22Rv1 (cell line): Measurements from ENCODE around the gene TMEM59L.

ENCODE experiments used
- H3K27ac ChIP-seq: fragments of 450-650 bp; 2 replicates; pipeline ENCODE4 v1.5.1; 2017
- ZFX ChIP-seq: fragments of 450-650 bp; IDR thresholded peaks from 2 replicates; pipeline ENCODE4 v1.6.1; 2017; ENCODE audit warnings: antibody characterized with exemption, borderline replicate concordance
- TF ChIP-seq, protein P1 (sequence below): fragments of 450-650 bp; IDR thresholded peaks from 2 replicates; pipeline ENCODE4 v1.5.1; 2017; ENCODE audit warnings: mild to moderate bottlenecking

The TMEM59L gene

DNA sequence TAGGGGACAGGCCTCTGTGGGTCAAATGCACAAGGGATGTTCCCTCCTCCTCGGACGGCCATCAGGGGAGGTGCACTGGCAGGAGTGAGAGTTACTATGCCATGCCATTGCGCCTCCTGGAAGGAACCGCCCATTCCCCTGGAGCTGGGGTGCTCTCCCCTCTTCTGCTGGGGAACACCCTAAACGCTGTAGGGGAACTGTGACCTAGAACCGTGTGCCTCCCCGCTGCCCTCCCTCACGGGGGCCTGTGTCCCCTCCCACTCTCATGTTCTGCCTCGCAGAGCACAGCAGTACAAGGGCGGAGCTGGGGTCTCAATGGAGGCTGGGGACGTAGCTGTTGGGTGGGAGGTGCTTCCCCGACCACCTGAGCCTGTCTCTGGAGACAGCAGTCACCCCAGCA lies 53.6 kb downstream of the TMEM59L start:
- H3K27ac ChIP-seq: no peak overlapping the region
- TF ChIP-seq, protein P1, sequence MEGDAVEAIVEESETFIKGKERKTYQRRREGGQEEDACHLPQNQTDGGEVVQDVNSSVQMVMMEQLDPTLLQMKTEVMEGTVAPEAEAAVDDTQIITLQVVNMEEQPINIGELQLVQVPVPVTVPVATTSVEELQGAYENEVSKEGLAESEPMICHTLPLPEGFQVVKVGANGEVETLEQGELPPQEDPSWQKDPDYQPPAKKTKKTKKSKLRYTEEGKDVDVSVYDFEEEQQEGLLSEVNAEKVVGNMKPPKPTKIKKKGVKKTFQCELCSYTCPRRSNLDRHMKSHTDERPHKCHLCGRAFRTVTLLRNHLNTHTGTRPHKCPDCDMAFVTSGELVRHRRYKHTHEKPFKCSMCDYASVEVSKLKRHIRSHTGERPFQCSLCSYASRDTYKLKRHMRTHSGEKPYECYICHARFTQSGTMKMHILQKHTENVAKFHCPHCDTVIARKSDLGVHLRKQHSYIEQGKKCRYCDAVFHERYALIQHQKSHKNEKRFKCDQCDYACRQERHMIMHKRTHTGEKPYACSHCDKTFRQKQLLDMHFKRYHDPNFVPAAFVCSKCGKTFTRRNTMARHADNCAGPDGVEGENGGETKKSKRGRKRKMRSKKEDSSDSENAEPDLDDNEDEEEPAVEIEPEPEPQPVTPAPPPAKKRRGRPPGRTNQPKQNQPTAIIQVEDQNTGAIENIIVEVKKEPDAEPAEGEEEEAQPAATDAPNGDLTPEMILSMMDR: no peak
- TF ChIP-seq ZFX: no peak

DNA sequence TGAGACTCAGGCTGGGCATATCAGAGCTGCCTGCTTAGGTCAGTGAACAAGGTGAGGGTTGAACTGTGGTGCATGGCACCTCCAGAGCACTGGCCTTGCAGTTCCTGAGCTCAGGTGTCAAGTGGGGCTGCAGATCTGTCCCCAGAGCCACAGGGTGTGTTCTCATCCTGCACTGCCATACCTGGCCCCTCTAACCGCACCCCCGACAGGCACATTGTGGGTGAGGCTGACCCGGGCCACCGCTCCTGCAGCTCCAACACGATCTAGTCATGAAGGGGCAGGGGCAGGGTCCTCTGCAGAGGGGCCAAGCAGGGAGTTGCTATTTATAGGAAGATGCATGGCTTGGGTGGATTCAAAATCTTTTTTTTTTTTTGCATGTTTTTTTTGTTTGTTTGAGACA lies 54.1 kb downstream of the TMEM59L start:
- TF ChIP-seq ZFX: no peak
- TF ChIP-seq, protein P1: no peak
- H3K27ac ChIP-seq: no peak overlapping the region

DNA sequence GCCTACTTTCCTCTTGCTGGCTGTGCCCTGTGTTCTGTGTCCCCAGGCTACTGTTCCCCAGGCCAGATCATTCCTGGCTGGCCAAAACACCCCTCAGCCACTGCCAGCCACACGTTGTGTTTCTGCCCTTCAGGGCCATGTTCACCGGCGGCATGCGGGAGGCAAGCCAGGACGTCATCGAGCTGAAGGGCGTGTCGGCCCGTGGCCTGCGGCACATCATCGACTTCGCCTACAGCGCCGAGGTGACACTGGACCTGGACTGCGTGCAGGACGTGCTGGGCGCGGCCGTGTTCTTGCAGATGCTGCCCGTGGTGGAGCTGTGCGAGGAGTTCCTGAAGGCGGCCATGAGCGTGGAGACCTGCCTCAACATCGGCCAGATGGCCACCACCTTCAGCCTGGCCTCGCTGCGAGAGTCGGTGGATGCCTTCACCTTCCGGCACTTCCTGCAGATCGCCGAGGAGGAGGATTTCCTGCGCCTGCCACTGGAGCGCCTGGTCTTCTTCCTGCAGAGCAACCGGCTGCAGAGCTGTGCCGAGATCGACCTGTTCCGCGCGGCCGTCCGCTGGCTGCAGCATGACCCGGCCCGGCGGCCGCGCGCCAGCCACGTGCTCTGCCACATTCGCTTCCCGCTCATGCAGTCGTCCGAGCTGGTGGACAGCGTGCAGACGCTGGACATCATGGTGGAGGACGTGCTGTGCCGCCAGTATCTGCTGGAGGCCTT lies 55.0 kb downstream of the TMEM59L start:
- H3K27ac ChIP-seq: no peak overlapping the region
- TF ChIP-seq, protein P1: no peak

DNA sequence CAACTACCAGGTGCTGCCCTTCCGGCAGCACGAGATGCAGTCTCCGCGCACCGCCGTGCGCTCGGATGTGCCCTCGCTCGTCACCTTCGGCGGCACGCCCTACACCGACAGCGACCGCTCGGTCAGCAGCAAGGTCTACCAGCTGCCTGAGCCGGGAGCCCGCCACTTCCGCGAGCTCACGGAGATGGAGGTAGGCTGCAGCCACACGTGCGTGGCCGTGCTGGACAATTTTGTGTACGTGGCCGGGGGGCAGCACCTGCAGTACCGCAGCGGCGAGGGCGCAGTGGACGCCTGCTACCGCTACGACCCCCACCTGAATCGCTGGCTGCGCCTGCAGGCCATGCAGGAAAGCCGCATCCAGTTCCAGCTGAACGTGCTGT lies 55.6 kb downstream of the TMEM59L start:
- TF ChIP-seq, protein P1: no peak
- no peak for TF ChIP-seq ZFX
- H3K27ac ChIP-seq: no peak overlapping the region

DNA sequence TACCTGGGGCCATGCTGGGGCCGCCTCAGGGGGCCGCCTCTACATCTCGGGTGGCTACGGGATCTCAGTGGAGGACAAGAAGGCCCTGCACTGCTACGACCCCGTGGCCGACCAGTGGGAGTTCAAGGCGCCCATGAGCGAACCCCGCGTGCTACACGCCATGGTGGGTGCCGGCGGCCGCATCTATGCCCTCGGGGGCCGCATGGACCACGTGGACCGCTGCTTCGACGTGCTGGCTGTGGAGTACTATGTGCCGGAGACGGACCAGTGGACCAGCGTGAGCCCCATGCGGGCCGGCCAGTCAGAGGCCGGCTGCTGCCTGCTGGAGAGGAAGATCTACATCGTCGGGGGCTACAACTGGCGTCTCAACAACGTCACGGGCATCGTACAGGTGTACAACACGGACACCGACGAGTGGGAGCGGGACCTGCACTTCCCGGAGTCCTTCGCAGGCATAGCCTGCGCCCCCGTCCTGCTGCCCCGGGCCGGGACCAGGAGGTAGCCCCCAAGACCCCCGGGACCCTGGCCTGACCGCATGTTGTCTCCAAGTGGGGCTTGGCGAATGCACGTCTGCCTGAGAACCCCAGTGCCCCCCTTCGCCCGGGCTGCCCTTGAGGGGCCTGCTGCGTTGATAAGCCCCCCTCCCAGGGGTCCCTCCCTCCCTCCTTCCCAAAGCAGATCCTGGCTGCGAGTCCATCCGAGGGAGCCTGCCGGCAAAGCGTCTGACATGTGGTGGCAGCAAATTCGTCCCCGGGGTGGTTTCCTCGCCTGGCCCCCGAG lies 56.3 kb downstream of the TMEM59L start:
- H3K27ac ChIP-seq: no peak overlapping the region

DNA sequence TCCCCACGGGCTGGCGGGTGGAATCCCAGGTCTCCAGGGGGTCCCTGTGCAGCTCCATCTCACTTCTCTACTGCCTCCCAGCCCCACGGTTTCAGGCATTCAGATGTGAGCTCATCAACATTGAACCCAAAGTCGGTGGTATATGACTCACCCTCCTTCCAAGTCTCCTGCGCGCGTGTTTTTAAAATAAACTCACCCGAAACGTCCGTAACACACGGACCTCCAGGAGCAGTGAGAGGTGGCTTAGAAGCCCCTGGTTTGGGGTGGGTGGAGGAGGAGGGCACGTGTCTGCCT lies 56.8 kb downstream of the TMEM59L start:
- TF ChIP-seq ZFX: no peak
- TF ChIP-seq, protein P1: no peak

More for the DNA sequence above, 56.3 kb downstream of the TMEM59L start:
- TF ChIP-seq, protein P1: no peak
- TF ChIP-seq ZFX: no peak

DNA sequence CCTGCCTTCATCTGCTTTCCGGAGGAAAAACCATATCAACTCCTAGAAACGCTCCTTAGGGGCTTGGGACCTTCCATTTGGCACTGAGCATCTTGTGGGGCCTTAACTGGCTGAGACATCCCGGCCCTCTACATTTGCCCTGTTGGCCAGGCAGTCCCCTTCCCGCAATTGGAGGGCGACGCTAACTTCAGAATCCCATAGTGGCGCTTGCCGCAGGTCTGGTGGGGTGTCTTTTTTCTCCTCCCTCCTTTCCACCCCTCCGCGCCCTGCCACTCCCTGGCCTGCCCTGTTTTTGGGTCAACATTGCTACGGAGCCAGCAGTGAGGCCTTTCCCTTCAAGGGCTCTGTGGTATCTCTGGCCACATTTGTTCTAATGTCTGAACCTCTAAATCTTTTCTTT lies 57.2 kb downstream of the TMEM59L start:
- TF ChIP-seq, protein P1: no peak
- no peak for TF ChIP-seq ZFX
- no peak overlapping the region for H3K27ac ChIP-seq

More for the DNA sequence above, 56.8 kb downstream of the TMEM59L start:
- H3K27ac ChIP-seq: no peak overlapping the region
